ENCODE results near the gene CDK14. TPM values are rescaled to one million over a fixed set of nuclear protein-coding genes. Genes with fewer than 3 reads are reported as not detected.

The CDK14 gene
- total and polyA plus RNA-seq, 2 of the 8 experiments (the other 6 are each of a cell fraction or from before 2014, with no cell fraction given): 5.5 to 47.3 TPM

DNA sequence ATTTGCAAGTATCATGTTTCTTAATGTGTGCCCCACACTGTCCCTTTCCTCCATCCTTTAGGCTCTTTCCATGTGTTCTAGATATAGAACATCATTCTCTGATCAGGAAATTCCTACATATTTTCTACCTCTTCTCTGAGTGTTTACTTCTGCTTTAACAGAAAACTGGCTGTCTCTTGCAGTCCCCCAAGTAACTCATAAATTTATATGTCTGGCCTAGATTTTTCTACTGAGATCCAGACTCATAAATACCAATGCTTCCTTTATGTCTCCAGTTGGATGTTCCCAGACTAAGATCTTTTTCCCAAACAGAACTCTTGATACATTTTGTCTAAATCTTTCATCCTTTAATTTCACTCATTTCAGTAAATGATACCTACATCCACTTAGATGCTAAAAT, 181.8 kb downstream of the CDK14 start:
- Histone ChIP-seq H2BK5ac (ENCODE audit: low read depth, low read length) (no peak overlapping the region), H3K27me3 (replicated peaks in 1 of 4; ENCODE audit: control insufficient read depth in 3 of 4, extremely low read depth in 1 of 4, insufficient read depth in 3 of 4, low read length in 3 of 4) (no peaks in the 10 kb centered on the region)
- TF ChIP-seq KDM5A (IDR thresholded peaks at IDR 0.05; ENCODE audit: low read length) (no peak), SRF (IDR thresholded peaks at IDR 0.05; ENCODE audit: low read depth, low read length) (no peak), SAP30 (IDR thresholded peaks at IDR 0.05; ENCODE audit: insufficient read depth, insufficient replicate concordance, low read length) (no peak), BACH1 (IDR thresholded peaks at IDR 0.05; ENCODE audit: low read length) (no peak), CHD1 (IDR thresholded peaks at IDR 0.05; ENCODE audit: low read depth, low read length) (no peak), NRF1 (IDR thresholded peaks at IDR 0.05; ENCODE audit: low read depth, low read length) (no peak), POU5F1 (IDR thresholded peaks at IDR 0.05; ENCODE audit: low read depth, low read length) (no peak), MAFK (IDR thresholded peaks at IDR 0.05; ENCODE audit: low read depth, low read length) (no peak), HDAC6 (IDR thresholded peaks at IDR 0.05; ENCODE audit: low read depth, low read length) (no peak), RXRA (IDR thresholded peaks at IDR 0.05; ENCODE audit: insufficient read depth, low read depth, low read length) (no peak), YY1 (IDR thresholded peaks at IDR 0.05; ENCODE audit: low read depth, low read length) (no peak), JUN (IDR thresholded peaks at IDR 0.05; ENCODE audit: low read depth, low read length) (no peak), TEAD4 (IDR thresholded peaks at IDR 0.05; ENCODE audit: low read depth, low read length) (no peak), GTF2F1 (IDR thresholded peaks at IDR 0.05; ENCODE audit: borderline replicate concordance, low read depth, low read length) (no peak)
- TF ChIP-seq, protein P1, sequence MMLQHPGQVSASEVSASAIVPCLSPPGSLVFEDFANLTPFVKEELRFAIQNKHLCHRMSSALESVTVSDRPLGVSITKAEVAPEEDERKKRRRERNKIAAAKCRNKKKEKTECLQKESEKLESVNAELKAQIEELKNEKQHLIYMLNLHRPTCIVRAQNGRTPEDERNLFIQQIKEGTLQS (IDR thresholded peaks at IDR 0.05; ENCODE audit: insufficient read depth, low read depth, low read length): no peak
- TF ChIP-seq, protein P2, sequence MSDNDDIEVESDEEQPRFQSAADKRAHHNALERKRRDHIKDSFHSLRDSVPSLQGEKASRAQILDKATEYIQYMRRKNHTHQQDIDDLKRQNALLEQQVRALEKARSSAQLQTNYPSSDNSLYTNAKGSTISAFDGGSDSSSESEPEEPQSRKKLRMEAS (IDR thresholded peaks at IDR 0.05): no peak

More for the DNA sequence above, 181.8 kb downstream of the CDK14 start:
- Histone ChIP-seq H2BK20ac (ENCODE audit: low read length) (no peak overlapping the region), H3K27ac (ENCODE audit: low read depth, low read length) (no peak overlapping the region), H3K36me3 (ENCODE audit: control insufficient read depth in 2 of 4, insufficient read depth in 4 of 4, low read length in 3 of 4) (no peaks in the 10 kb centered on the region), H3K23me2 (ENCODE audit: low read depth, low read length) (no peaks in the 10 kb centered on the region), H3K23ac (ENCODE audit: insufficient read length) (no peak overlapping the region), H2AK5ac (ENCODE audit: low read depth, low read length) (no peak overlapping the region), H3K79me2 (ENCODE audit: control insufficient read depth in 1 of 2, insufficient read depth in 2 of 2, low read length in 2 of 2) (no peaks in the 10 kb centered on the region), H3K9me3 (ENCODE audit: insufficient read depth in 2 of 2, low read depth in 1 of 2, low read length in 1 of 2) (no peaks in the 10 kb centered on the region), H3K4me2 (ENCODE audit: insufficient read depth in 1 of 2, low read depth in 2 of 2, low read length in 2 of 2) (no peak overlapping the region), H4K5ac (ENCODE audit: insufficient read length, low read depth, low read length) (no peak overlapping the region), H4K91ac (replicated peaks; ENCODE audit: insufficient read length, low read length) (no peak overlapping the region), H4K8ac (ENCODE audit: extremely low read depth, insufficient read depth, low read length) (no peak overlapping the region), H2AFZ (ENCODE audit: low read length) (no peak overlapping the region), H3K56ac (replicated peaks; ENCODE audit: insufficient read length, low read depth, low read length) (no peak overlapping the region), H2BK120ac (replicated peaks; ENCODE audit: low read depth, low read length) (no peak overlapping the region), H3K79me1 (ENCODE audit: low read depth, low read length) (no peaks in the 10 kb centered on the region), H3K18ac (ENCODE audit: extremely low read depth, low read length) (no peak overlapping the region), H3K14ac (ENCODE audit: insufficient read length) (no peak overlapping the region), H2BK12ac (ENCODE audit: low read depth, low read length) (no peak overlapping the region), H2BK15ac (ENCODE audit: low read length) (no peak overlapping the region), H3K4me3 (ENCODE audit: extremely low read depth in 1 of 4, insufficient read depth in 2 of 4, low read depth in 3 of 4, low read length in 4 of 4) (no peak overlapping the region), H3K9ac (replicated peaks in 1 of 4; ENCODE audit: extremely low read depth in 1 of 4, low read depth in 3 of 4, low read length in 3 of 4) (no peak overlapping the region), H3K4me1 (replicated peaks in 1 of 4; ENCODE audit: control insufficient read depth in 3 of 4, insufficient read depth in 4 of 4, low read length in 3 of 4) (no peaks in the 10 kb centered on the region), H4K20me1 (replicated peaks in 1 of 2; ENCODE audit: control insufficient read depth in 1 of 2, insufficient read depth in 2 of 2, low read length in 2 of 2) (no peaks in the 10 kb centered on the region), H3K4ac (replicated peaks; ENCODE audit: insufficient read length, low read depth, low read length) (no peak overlapping the region)
- CTCF ChIA-PET (ENCODE audit: partially characterized antibody): interaction anchor here (1.1 to 1.4 kb wide), 2 partner anchors 23 to 257 kb away, joined by 3 to 5 read pairs; no protein-coding TSS in a partner anchor
- POLR2A ChIA-PET (ENCODE audit: partially characterized antibody): no interaction called here
- DNase-seq (ENCODE audit: low read depth in 1 of 2, low spot score in 2 of 2) (no peak), FAIRE-seq (no peak)
